Liver (tissue), 3 donors: Measurements from ENCODE around the gene TCERG1L.

Experiments used
- CTCF ChIP-seq: fragments of 150-350 bp; IDR thresholded peaks from 2 replicates; pipeline ENCODE4 v1.5.1; 2017; ENCODE audit warnings: improper control_type of control experiment, low read depth, low read length; ENCODE audit not compliant: missing input control
- EGR1 ChIP-seq, 2 donors: IDR thresholded peaks; 2 replicates each; pipeline ENCODE4 v1.6.1; 2016 to 2018; ENCODE audit warnings: antibody characterized with exemption in 2 of 2, low read depth in 2 of 2
- GABPA ChIP-seq, 2 donors: IDR thresholded peaks in 1 of 2; conservative IDR thresholded peaks in 1 of 2; 2 replicates each; pipeline ENCODE4 v1.6.1; 2016; ENCODE audit warnings: antibody characterized with exemption in 2 of 2, mild to moderate bottlenecking in 1 of 2, moderate library complexity in 1 of 2
- TAF1 ChIP-seq: conservative IDR thresholded peaks from 2 replicates; pipeline ENCODE4 v1.6.1; 2016; ENCODE audit warnings: antibody characterized with exemption, mild to moderate bottlenecking
- YY1 ChIP-seq: IDR thresholded peaks from 2 replicates; pipeline ENCODE4 v1.6.1; 2016; ENCODE audit warnings: antibody characterized with exemption, mild to moderate bottlenecking
- donor health status: healthy.
- donor health status: healthy.

- no peak for TF ChIP-seq CTCF
- TF ChIP-seq TAF1, result no peak
- no peak for TF ChIP-seq GABPA (IDR thresholded peaks at IDR 0.05 in 1 of 2, conservative IDR thresholded peaks at IDR 0.05 in 1 of 2)
- no peak for TF ChIP-seq EGR1 (IDR thresholded peaks at IDR 0.05; ENCODE audit: low read depth in 2 of 2)
- TF ChIP-seq YY1, result no peak
Observed at GRCh38 chr10:131148270-131148669, 163.3 kb downstream of the TCERG1L start.
